H9 (cell line): ENCODE results near the gene SIGLEC1. TPM values are rescaled to one million over a fixed set of nuclear protein-coding genes. Genes with fewer than 3 reads are reported as not detected.

Experiments
- DNase-seq: peaks from one replicate; pipeline ENCODE4 v3.0.0-alpha.2; 2017
- H2AFZ ChIP-seq: one replicate; pipeline ENCODE4 v1.6.1; 2013; ENCODE audit warnings: mild to moderate bottlenecking, low read length, control low read depth, moderate library complexity
- H2AK5ac ChIP-seq: 2 replicates; pipeline ENCODE4 v1.6.1; 2013; ENCODE audit warnings: low read length, control low read depth, mixed read lengths; ENCODE audit not compliant: insufficient read length
- H2BK120ac ChIP-seq: one replicate; pipeline ENCODE4 v1.6.1; 2013; ENCODE audit warnings: low read depth, mild to moderate bottlenecking, low read length, control low read depth, inconsistent platforms; ENCODE audit not compliant: poor library complexity, severe bottlenecking
- H2BK12ac ChIP-seq: 2 replicates; pipeline ENCODE4 v1.6.1; 2013; ENCODE audit warnings: low read length, control low read depth, mixed read lengths, low read depth; ENCODE audit not compliant: insufficient read length
- H2BK15ac ChIP-seq: 2 replicates; pipeline ENCODE4 v1.6.1; 2013; ENCODE audit warnings: low read depth, low read length, control low read depth
- H2BK20ac ChIP-seq: one replicate; pipeline ENCODE4 v1.6.1; 2013; ENCODE audit warnings: low read depth, mild to moderate bottlenecking, low read length, control low read depth, inconsistent platforms; ENCODE audit not compliant: poor library complexity, severe bottlenecking
- H2BK5ac ChIP-seq: 2 replicates; pipeline ENCODE4 v1.6.1; 2013; ENCODE audit warnings: low read length, control low read depth, mixed read lengths; ENCODE audit not compliant: insufficient read length
- H3K14ac ChIP-seq: 2 replicates; pipeline ENCODE4 v1.6.1; 2013; ENCODE audit warnings: low read length, control low read depth; ENCODE audit not compliant: insufficient read depth
- H3K18ac ChIP-seq: 2 replicates; pipeline ENCODE4 v1.6.1; 2013; ENCODE audit warnings: low read depth, mild to moderate bottlenecking, mixed read lengths, low read length, control low read depth; ENCODE audit not compliant: insufficient read length
- H3K23ac ChIP-seq: 2 replicates; pipeline ENCODE4 v1.6.1; 2013; ENCODE audit warnings: low read length, control low read depth, mixed read lengths, low read depth; ENCODE audit not compliant: insufficient read length
- H3K23me2 ChIP-seq: 2 replicates; pipeline ENCODE4 v1.6.1; 2013; ENCODE audit warnings: low read depth, mild to moderate bottlenecking, mixed read lengths, low read length, control low read depth; ENCODE audit not compliant: insufficient read length, poor library complexity, severe bottlenecking
- H3K27ac ChIP-seq: 2 replicates; pipeline ENCODE4 v1.5.1; 2013; ENCODE audit warnings: low read length, control low read depth, mixed read lengths, low read depth; ENCODE audit not compliant: insufficient read length
- H3K27me3 ChIP-seq: 2 replicates; pipeline ENCODE4 v1.6.1; 2013; ENCODE audit warnings: low read length, control low read depth, inconsistent platforms; ENCODE audit not compliant: insufficient read depth
- H3K4ac ChIP-seq: 2 replicates; pipeline ENCODE4 v1.6.1; 2013; ENCODE audit warnings: low read depth, mild to moderate bottlenecking, control low read depth, inconsistent platforms, low read length, moderate library complexity
- H3K4me1 ChIP-seq: 2 replicates; pipeline ENCODE4 v1.6.1; 2013; ENCODE audit warnings: low read length, control low read depth, inconsistent platforms; ENCODE audit not compliant: insufficient read depth
- H3K4me2 ChIP-seq: 2 replicates; pipeline ENCODE4 v1.6.1; 2013; ENCODE audit warnings: low read length, control low read depth, mixed read lengths; ENCODE audit not compliant: insufficient read length, insufficient read depth
- H3K56ac ChIP-seq: 2 replicates; pipeline ENCODE4 v1.6.1; 2013; ENCODE audit warnings: low read depth, mild to moderate bottlenecking, mixed read lengths, low read length, control low read depth; ENCODE audit not compliant: insufficient read length
- H3K79me1 ChIP-seq: 2 replicates; pipeline ENCODE4 v1.6.1; 2013; ENCODE audit warnings: low read depth, mild to moderate bottlenecking, moderate library complexity, low read length, control low read depth, inconsistent platforms; ENCODE audit not compliant: insufficient read depth, poor library complexity, severe bottlenecking
- H3K79me2 ChIP-seq: 2 replicates; pipeline ENCODE4 v1.6.1; 2013; ENCODE audit warnings: low read length, control low read depth, inconsistent platforms; ENCODE audit not compliant: insufficient read depth
- H3K9ac ChIP-seq: 2 replicates; pipeline ENCODE4 v1.6.1; 2013; ENCODE audit warnings: low read length, control low read depth, mixed read lengths; ENCODE audit not compliant: insufficient read length; ENCODE audit errors: extremely low read depth
- H3K9me3 ChIP-seq: one replicate; pipeline ENCODE4 v1.6.1; 2013; ENCODE audit warnings: low read depth, low read length, inconsistent platforms; ENCODE audit not compliant: control insufficient read depth
- H3T11ph ChIP-seq: one replicate; pipeline ENCODE4 v1.6.1; 2013; ENCODE audit warnings: mild to moderate bottlenecking, low read length, control low read depth, inconsistent platforms
- H4K20me1 ChIP-seq: one replicate; pipeline ENCODE4 v1.6.1; 2013; ENCODE audit not compliant: control insufficient read depth, insufficient read length, insufficient read depth
- H4K5ac ChIP-seq: 2 replicates; pipeline ENCODE4 v1.6.1; 2013; ENCODE audit warnings: low read depth, mild to moderate bottlenecking, mixed read lengths, low read length, control low read depth; ENCODE audit not compliant: insufficient read length
- H4K8ac ChIP-seq: replicated peaks from 2 replicates; pipeline ENCODE4 v1.6.1; 2013; ENCODE audit warnings: low read length, control low read depth, mixed read lengths, low read depth; ENCODE audit not compliant: insufficient read length
- H4K91ac ChIP-seq: 2 replicates; pipeline ENCODE4 v1.6.1; 2013; ENCODE audit warnings: low read depth, mild to moderate bottlenecking, moderate library complexity, mixed read lengths, low read length, control low read depth; ENCODE audit not compliant: insufficient read length
- H3K27ac Mint-ChIP-seq, 3 experiments: 2 replicates in 2 of 3; 3 replicates in 1 of 3; pipeline ENCODE4 v1.8.0; 2020 to 2021; ENCODE audit warnings: mixed read lengths in 3 of 3, mild to moderate bottlenecking in 1 of 3, moderate library complexity in 1 of 3
- H3K27me3 Mint-ChIP-seq: 2 replicates; pipeline ENCODE4 v1.8.0; 2021; ENCODE audit warnings: low read depth, mild to moderate bottlenecking, moderate library complexity, mixed read lengths
- H3K36me3 Mint-ChIP-seq, 3 experiments: 2 replicates in 2 of 3; 3 replicates in 1 of 3; pipeline ENCODE4 v1.8.0; 2020 to 2021; ENCODE audit warnings: low read depth in 3 of 3, mixed read lengths in 3 of 3; ENCODE audit not compliant: insufficient read depth in 1 of 3
- H3K4me1 Mint-ChIP-seq, 2 experiments: 2 replicates each; pipeline ENCODE4 v1.8.0; 2020; ENCODE audit warnings: mixed read lengths in 2 of 2
- H3K4me3 Mint-ChIP-seq, 2 experiments: 2 replicates in 1 of 2; 3 replicates in 1 of 2; pipeline ENCODE4 v1.8.0; 2020 to 2021; ENCODE audit warnings: mild to moderate bottlenecking in 2 of 2, mixed read lengths in 2 of 2, moderate library complexity in 1 of 2
- H3K9me3 Mint-ChIP-seq, 2 experiments: 2 replicates in 1 of 2; 3 replicates in 1 of 2; pipeline ENCODE4 v1.8.0; 2020; ENCODE audit warnings: mild to moderate bottlenecking in 2 of 2, mixed read lengths in 2 of 2, moderate library complexity in 1 of 2
- WGBS: extraction: QIAGEN DNeasy Blood & Tissue Kit; methylation state at CpG from one replicate; pipeline ENCODE4 v1.1.7; 2013; ENCODE audit warnings: missing lambda C conversion rate, low lambda C conversion rate, mixed read lengths; ENCODE audit not compliant: insufficient read length; ENCODE audit errors: extremely low coverage; 5-methylcytosine and 5-hydroxymethylcytosine counted together
- total RNA-seq: library from RNA; stranded (reverse); gene quantifications from 2 replicates; pipeline ENCODE4 v1.2.1, GENCODE V29; 2021
- TF ChIP-seq, protein P1 (sequence below): fragments of 200-600 bp; sonication (generic); conservative IDR thresholded peaks from 3 replicates; pipeline ENCODE4 v1.8.0; 2021; ENCODE audit warnings: antibody characterized with exemption, mild to moderate bottlenecking

SIGLEC1 gene
- total RNA-seq, 1 experiment from 2014 or later = not detected

- H3T11ph ChIP-seq = no peak overlapping the region
- H3K27ac ChIP-seq = no peak overlapping the region
- H3K79me1 ChIP-seq = no peaks in the 10 kb centered on the region
- WGBS = no CpG with 5 or more reads among the region's 6 CpGs
- H4K20me1 ChIP-seq = no peaks in the 10 kb centered on the region
- no peak overlapping the region for H3K56ac ChIP-seq
- H2BK15ac ChIP-seq = no peak overlapping the region
- no peaks in the 10 kb centered on the region for H3K27me3 ChIP-seq
- TF ChIP-seq, protein P1, sequence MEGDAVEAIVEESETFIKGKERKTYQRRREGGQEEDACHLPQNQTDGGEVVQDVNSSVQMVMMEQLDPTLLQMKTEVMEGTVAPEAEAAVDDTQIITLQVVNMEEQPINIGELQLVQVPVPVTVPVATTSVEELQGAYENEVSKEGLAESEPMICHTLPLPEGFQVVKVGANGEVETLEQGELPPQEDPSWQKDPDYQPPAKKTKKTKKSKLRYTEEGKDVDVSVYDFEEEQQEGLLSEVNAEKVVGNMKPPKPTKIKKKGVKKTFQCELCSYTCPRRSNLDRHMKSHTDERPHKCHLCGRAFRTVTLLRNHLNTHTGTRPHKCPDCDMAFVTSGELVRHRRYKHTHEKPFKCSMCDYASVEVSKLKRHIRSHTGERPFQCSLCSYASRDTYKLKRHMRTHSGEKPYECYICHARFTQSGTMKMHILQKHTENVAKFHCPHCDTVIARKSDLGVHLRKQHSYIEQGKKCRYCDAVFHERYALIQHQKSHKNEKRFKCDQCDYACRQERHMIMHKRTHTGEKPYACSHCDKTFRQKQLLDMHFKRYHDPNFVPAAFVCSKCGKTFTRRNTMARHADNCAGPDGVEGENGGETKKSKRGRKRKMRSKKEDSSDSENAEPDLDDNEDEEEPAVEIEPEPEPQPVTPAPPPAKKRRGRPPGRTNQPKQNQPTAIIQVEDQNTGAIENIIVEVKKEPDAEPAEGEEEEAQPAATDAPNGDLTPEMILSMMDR = no peak
- H2AK5ac ChIP-seq = no peak overlapping the region
- Mint-ChIP-seq H3K9me3 (no peaks in the 10 kb centered on the region), H3K27me3 (no peaks in the 10 kb centered on the region; the same call in none of the 2 replicates), H3K4me3 (no peak overlapping the region; a peak in 1 of 5 replicates), H3K27ac (no peak overlapping the region), H3K36me3 (no peaks in the 10 kb centered on the region), H3K4me1 (no peaks in the 10 kb centered on the region)
- H2AFZ ChIP-seq = no peak overlapping the region
- no peaks in the 10 kb centered on the region for H3K4me1 ChIP-seq
- no peak overlapping the region for H3K4ac ChIP-seq
- no peak overlapping the region for H3K18ac ChIP-seq
- H3K23ac ChIP-seq = no peak overlapping the region
- no peak overlapping the region for H2BK5ac ChIP-seq
- H3K14ac ChIP-seq = no peak overlapping the region
- no peak overlapping the region for H4K5ac ChIP-seq
- H3K4me2 ChIP-seq = no peak overlapping the region
- H3K23me2 ChIP-seq = no peaks in the 10 kb centered on the region
- no peak overlapping the region for H2BK20ac ChIP-seq
- H4K91ac ChIP-seq = no peak overlapping the region
- no peak overlapping the region for H4K8ac ChIP-seq
- H3K9me3 ChIP-seq = no peaks in the 10 kb centered on the region
- no peak overlapping the region for H3K9ac ChIP-seq
- no peaks in the 10 kb centered on the region for H3K79me2 ChIP-seq
- H2BK120ac ChIP-seq = no peak overlapping the region
- peak; percentile 31 for DNase-seq
- no peak overlapping the region for H2BK12ac ChIP-seq
These were observed 2.4 kb downstream of the SIGLEC1 start for GRCh38 chr20:3710011-3710466.
